Loucy (cell line): Measurements from ENCODE around the gene AQP12B.

Experiments used
- H2AFZ ChIP-seq: fragments of 200-600 bp; sonication (generic); 2 replicates; pipeline ENCODE4 v1.6.0; 2016; ENCODE audit warnings: antibody characterized with exemption, mild to moderate bottlenecking, low read length, moderate library complexity
- H3F3A ChIP-seq: fragments of 200-600 bp; 2 replicates; pipeline ENCODE4 v1.6.0; 2016; ENCODE audit warnings: antibody characterized with exemption, low read depth, mild to moderate bottlenecking
- H3K27me3 ChIP-seq: fragments of 200-600 bp; sonication (generic); 2 replicates; pipeline ENCODE4 v1.6.1; 2014; ENCODE audit warnings: low read length, mild to moderate bottlenecking; ENCODE audit not compliant: insufficient read depth, poor library complexity, severe bottlenecking
- H3K36me3 ChIP-seq: fragments of 200-600 bp; sonication (generic); 2 replicates; pipeline ENCODE4 v1.6.1; 2016; ENCODE audit warnings: low read length; ENCODE audit not compliant: insufficient read depth
- H3K4me1 ChIP-seq: fragments of 200-600 bp; sonication (generic); 2 replicates; pipeline ENCODE4 v1.5.1; 2014; ENCODE audit warnings: low read length, mild to moderate bottlenecking; ENCODE audit not compliant: insufficient read depth, poor library complexity, severe bottlenecking
- H3K4me2 ChIP-seq: fragments of 200-600 bp; sonication (generic); 2 replicates; pipeline ENCODE4 v1.6.0; 2014; ENCODE audit warnings: antibody characterized with exemption, low read length, low read depth, mild to moderate bottlenecking; ENCODE audit not compliant: poor library complexity, severe bottlenecking
- H3K4me3 ChIP-seq: fragments of 200-600 bp; sonication (generic); 2 replicates; pipeline ENCODE4 v1.5.1; 2014; ENCODE audit warnings: low read length, mild to moderate bottlenecking, mixed read lengths; ENCODE audit not compliant: poor library complexity, severe bottlenecking
- H3K79me2 ChIP-seq: fragments of 200-600 bp; sonication (generic); 2 replicates; pipeline ENCODE4 v1.6.1; 2014; ENCODE audit warnings: low read length; ENCODE audit not compliant: insufficient read depth
- H3K9ac ChIP-seq: fragments of 200-600 bp; sonication (generic); 2 replicates; pipeline ENCODE4 v1.6.0; 2014; ENCODE audit warnings: mild to moderate bottlenecking, low read depth, low read length, moderate library complexity; ENCODE audit not compliant: poor library complexity, severe bottlenecking
- H3K9me2 ChIP-seq: fragments of 200-600 bp; sonication (generic); replicated peaks from 2 replicates; pipeline ENCODE4 v1.6.1; 2016; ENCODE audit warnings: low read depth, low read length, mixed read lengths
- H3K9me3 ChIP-seq: fragments of 200-600 bp; sonication (generic); 2 replicates; pipeline ENCODE4 v1.6.1; 2014; ENCODE audit warnings: mild to moderate bottlenecking, antibody characterized with exemption, low read length, low read depth; ENCODE audit not compliant: insufficient read depth
- H4K20me1 ChIP-seq: fragments of 200-600 bp; sonication (generic); 2 replicates; pipeline ENCODE4 v1.6.0; 2014; ENCODE audit warnings: antibody characterized with exemption, low read length, mild to moderate bottlenecking; ENCODE audit not compliant: insufficient read depth, poor library complexity, severe bottlenecking
- EZH2phosphoT487 ChIP-seq: fragments of 200-600 bp; IDR thresholded peaks from 2 replicates; pipeline ENCODE4 v1.6.1; 2018; ENCODE audit warnings: antibody characterized with exemption, mild to moderate bottlenecking, moderate library complexity, borderline replicate concordance
- TF ChIP-seq, protein P1 (sequence below): fragments of 200-600 bp; sonication (generic); conservative IDR thresholded peaks from 2 replicates; pipeline ENCODE4 v1.5.1; 2014; ENCODE audit warnings: mild to moderate bottlenecking, antibody characterized with exemption, low read length

The AQP12B gene

GRCh38 chr2:240727913-240728312 lies 45.2 kb upstream of the AQP12B start:
- Histone ChIP-seq H3K4me1 (no peaks in the 10 kb centered on the region), H4K20me1 (no peaks in the 10 kb centered on the region), H3K4me3 (no peak overlapping the region), H3K4me2 (no peak overlapping the region), H3K9me2 (no peaks in the 10 kb centered on the region), H3F3A (no peaks in the 10 kb centered on the region), H3K9ac (no peak overlapping the region), H2AFZ (no peak overlapping the region), H3K36me3 (no peaks in the 10 kb centered on the region), H3K79me2 (no peaks in the 10 kb centered on the region), H3K27me3 (no peaks in the 10 kb centered on the region), H3K9me3 (no peaks in the 10 kb centered on the region)
- TF ChIP-seq EZH2phosphoT487, result no peak
- TF ChIP-seq, protein P1, sequence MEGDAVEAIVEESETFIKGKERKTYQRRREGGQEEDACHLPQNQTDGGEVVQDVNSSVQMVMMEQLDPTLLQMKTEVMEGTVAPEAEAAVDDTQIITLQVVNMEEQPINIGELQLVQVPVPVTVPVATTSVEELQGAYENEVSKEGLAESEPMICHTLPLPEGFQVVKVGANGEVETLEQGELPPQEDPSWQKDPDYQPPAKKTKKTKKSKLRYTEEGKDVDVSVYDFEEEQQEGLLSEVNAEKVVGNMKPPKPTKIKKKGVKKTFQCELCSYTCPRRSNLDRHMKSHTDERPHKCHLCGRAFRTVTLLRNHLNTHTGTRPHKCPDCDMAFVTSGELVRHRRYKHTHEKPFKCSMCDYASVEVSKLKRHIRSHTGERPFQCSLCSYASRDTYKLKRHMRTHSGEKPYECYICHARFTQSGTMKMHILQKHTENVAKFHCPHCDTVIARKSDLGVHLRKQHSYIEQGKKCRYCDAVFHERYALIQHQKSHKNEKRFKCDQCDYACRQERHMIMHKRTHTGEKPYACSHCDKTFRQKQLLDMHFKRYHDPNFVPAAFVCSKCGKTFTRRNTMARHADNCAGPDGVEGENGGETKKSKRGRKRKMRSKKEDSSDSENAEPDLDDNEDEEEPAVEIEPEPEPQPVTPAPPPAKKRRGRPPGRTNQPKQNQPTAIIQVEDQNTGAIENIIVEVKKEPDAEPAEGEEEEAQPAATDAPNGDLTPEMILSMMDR, result no peak

- no peak overlapping the region for H3K4me3 ChIP-seq
- no peaks in the 10 kb centered on the region for H3K9me3 ChIP-seq
- TF ChIP-seq, protein P1, result no peak
- TF ChIP-seq EZH2phosphoT487, result no peak
- H3K4me2 ChIP-seq, result no peak overlapping the region
- no peaks in the 10 kb centered on the region for H4K20me1 ChIP-seq
- H3K27me3 ChIP-seq, result no peaks in the 10 kb centered on the region
- H3K9me2 ChIP-seq, result no peaks in the 10 kb centered on the region
- no peaks in the 10 kb centered on the region for H3K36me3 ChIP-seq
- H3K4me1 ChIP-seq, result no peaks in the 10 kb centered on the region
- no peaks in the 10 kb centered on the region for H3F3A ChIP-seq
- no peaks in the 10 kb centered on the region for H3K79me2 ChIP-seq
- H2AFZ ChIP-seq, result no peak overlapping the region
- H3K9ac ChIP-seq, result no peak overlapping the region
These were observed 44.8 kb upstream of the AQP12B start for GRCh38 chr2:240727439-240727838.

- no peak overlapping the region for H3K4me3 ChIP-seq
- TF ChIP-seq EZH2phosphoT487, result no peak
- TF ChIP-seq, protein P1, result no peak
- no peak overlapping the region for H2AFZ ChIP-seq
- no peaks in the 10 kb centered on the region for H3K9me3 ChIP-seq
- no peaks in the 10 kb centered on the region for H3F3A ChIP-seq
- H3K4me1 ChIP-seq, result no peaks in the 10 kb centered on the region
- no peaks in the 10 kb centered on the region for H3K9me2 ChIP-seq
- H3K9ac ChIP-seq, result no peak overlapping the region
- H3K4me2 ChIP-seq, result no peak overlapping the region
- H4K20me1 ChIP-seq, result no peaks in the 10 kb centered on the region
- H3K27me3 ChIP-seq, result no peaks in the 10 kb centered on the region
- no peaks in the 10 kb centered on the region for H3K79me2 ChIP-seq
- H3K36me3 ChIP-seq, result no peaks in the 10 kb centered on the region
These were observed 44.2 kb upstream of the AQP12B start for GRCh38 chr2:240726876-240727275.
